ENCODE measurements around the gene STYXL2.

The STYXL2 gene

DNA sequence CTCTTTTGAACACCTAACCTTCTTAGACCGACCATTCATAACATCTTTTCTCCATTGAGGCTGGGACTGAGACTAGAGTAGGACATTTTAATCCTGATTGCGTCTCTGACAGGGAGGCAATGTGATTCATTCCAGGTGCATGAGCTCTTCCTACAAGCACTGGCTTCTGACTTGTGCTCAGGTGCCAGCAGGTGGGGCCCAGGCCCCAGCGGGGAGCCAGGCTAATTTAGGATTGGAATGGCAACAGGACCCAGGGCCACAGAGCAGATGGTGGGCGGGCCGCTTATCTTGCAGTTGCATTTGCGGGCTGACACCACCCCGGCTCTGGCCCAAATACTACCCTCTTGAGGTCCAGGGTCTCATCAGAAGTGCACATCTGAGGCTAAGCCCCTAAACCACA is 7.8 kb upstream of the STYXL2 start:
- Mint-ChIP-seq H3K4me3 (no peak overlapping the region), H3K4me1 (ENCODE audit: low read depth in 2 of 2) (peaks cover 18 to 20% of the 10 kb centered on the region in 2 donors), H3K27me3 (no peaks in the 10 kb centered on the region), H3K9me3 (no peaks in the 10 kb centered on the region), H3K36me3 (ENCODE audit: insufficient read depth) (peaks cover 6% of the 10 kb centered on the region), H3K27ac (no peak overlapping the region)
- no peak for DNase-seq
- no peak for ATAC-seq (replicated peaks)

DNA sequence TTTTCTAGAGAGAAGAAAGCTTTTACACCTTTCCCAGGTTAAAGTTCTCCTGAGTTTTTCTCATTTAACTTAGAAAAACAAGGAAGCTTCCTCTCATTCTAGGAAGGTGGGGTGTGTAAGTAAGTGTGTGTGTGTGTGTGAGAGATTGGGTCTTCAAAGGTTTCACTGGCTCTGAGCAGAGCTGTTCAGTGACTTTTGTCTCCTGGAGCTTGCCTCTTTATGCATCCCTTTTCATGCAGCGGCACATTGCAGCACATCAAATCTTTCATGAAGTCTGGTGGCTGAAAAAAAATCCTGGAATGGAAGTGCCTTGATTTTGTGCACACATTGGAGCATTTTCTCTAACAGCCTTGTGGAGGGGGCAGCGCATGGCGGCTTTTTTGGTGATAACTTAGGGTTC is 7.1 kb upstream of the STYXL2 start:
- DNase-seq = no peak
- no peaks in the 10 kb centered on the region for H3K9me3 Mint-ChIP-seq
- no peak for ATAC-seq (replicated peaks)
- H3K36me3 Mint-ChIP-seq (ENCODE audit: insufficient read depth) = peaks cover 6% of the 10 kb centered on the region
- no peaks in the 10 kb centered on the region for H3K27me3 Mint-ChIP-seq
- H3K27ac Mint-ChIP-seq = peak overlapping the region in 1 of 2 donors; percentile 8
- H3K4me3 Mint-ChIP-seq = no peak overlapping the region
- peaks cover 18 to 20% of the 10 kb centered on the region in 2 donors for H3K4me1 Mint-ChIP-seq (ENCODE audit: low read depth in 2 of 2)

DNA sequence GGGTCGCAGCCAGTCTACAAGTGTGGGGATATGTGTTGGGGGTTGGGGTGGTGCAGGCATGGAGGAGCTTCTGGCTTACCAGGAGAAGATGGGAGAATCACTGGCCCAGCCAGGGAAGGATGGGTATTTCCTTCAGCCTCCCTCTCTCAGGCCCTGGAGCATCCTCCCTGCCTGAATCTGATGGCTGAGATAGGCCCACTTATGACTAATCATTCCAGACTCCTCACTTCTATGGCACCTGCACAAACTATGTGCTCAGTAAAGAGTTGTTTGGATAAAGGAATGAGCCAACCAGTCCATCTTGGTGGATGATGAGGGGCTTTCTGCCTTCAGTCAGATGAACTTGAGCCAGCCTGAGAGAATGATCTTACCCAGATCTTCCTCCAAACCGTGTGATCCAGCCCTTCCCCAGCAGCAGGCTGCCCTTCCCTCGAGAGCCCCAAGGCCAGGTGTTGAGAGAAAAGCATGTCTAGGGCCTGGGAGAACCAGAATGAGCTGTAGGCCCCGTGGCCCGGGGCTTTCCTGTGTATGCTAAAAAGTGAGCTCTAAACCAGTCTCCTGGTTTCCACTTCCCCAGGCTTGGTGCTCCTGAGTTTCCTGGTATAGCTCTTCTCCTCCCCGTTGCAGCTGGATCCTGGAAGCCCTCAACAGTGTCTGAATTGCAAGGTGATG is 5.0 kb upstream of the STYXL2 start:
- Mint-ChIP-seq H3K4me1 (ENCODE audit: low read depth in 2 of 2) (peaks cover 16 to 18% of the 10 kb centered on the region in 2 donors), H3K9me3 (no peaks in the 10 kb centered on the region), H3K27me3 (no peaks in the 10 kb centered on the region), H3K36me3 (ENCODE audit: insufficient read depth) (peaks cover 6% of the 10 kb centered on the region), H3K4me3 (peak overlapping the region; percentile 70 to 80), H3K27ac (peak overlapping the region; percentile 0 to 96)
- ATAC-seq (replicated peaks) (no peak), DNase-seq (no peak)

DNA sequence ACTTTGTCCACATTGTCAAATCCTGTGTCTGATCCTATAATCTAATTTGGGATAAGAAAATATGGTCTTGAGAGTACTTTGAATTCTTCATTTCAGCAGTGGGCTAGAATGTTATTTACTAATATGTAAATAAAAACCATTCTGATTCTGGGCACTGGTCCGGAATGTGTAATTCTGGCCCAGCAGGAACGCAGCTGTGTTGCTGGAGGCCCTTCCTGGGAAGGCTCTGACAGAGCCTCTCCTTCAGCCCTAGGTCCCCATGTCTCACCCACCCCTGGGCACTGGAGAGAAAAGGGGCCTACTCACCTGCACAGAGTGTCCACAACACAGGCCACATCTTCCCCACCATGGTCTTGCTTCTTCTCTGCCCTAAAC is 3.9 kb upstream of the STYXL2 start:
- Mint-ChIP-seq H3K9me3 (no peaks in the 10 kb centered on the region), H3K27me3 (no peaks in the 10 kb centered on the region), H3K4me1 (ENCODE audit: low read depth in 2 of 2) (peaks cover 17 to 18% of the 10 kb centered on the region in 2 donors), H3K36me3 (ENCODE audit: insufficient read depth) (peaks cover 6% of the 10 kb centered on the region), H3K4me3 (peak overlapping the region; percentile 70 to 80), H3K27ac (peak overlapping the region; percentile 96 to 99)
- ATAC-seq (replicated peaks) (no peak), DNase-seq (no peak)

DNA sequence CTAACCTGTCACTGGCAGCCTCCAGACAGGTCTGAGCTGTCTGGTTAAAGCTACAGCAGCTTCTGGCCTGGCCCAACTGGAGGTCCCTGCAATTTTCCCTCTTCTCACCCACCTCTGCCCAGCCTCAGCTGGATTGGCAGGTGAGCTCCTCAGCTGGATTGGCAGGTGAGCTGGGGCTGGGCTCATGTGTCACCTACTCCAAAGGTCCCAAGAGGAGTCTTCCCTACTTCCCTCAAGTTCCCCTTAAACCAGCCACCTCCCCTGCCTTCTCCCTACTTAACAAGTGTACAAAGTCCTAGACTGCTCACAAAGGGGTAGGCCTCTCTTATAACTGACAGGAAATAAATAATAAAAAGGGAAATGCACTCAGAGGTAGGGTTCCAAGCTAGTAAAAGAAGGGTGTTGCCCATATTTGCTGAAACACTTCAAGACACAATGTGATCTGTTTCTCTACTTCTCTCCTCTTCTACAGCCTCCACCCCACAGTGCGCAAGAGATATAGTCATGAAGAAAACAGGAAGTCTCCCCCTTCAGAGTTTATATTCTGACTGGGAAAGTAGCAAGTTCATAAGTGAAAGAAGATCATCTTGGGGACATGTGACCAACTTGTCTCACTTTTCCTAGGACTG is 3.4 kb upstream of the STYXL2 start, which contains the start of gene GPA33:
Gene GPA33 (minus strand): TSS at position 64 of the 629 bp plus-strand sequence. CDS start 90 bp downstream, outside the sequence.
- Mint-ChIP-seq H3K9me3 (no peaks in the 10 kb centered on the region), H3K4me3 (peak within 1 kb of the TSS; percentile 70 to 80), H3K4me1 (ENCODE audit: low read depth in 2 of 2) (peaks cover 18 to 19% of the 10 kb centered on the region in 2 donors), H3K36me3 (ENCODE audit: insufficient read depth) (peaks cover 6% of the 10 kb centered on the region), H3K27me3 (no peaks in the 10 kb centered on the region), H3K27ac (peak within 1 kb of the TSS; percentile 96 to 99)
- ATAC-seq (replicated peaks) (peak; percentile 92), DNase-seq (peak; percentile 12 to 22 (median 16))

DNA sequence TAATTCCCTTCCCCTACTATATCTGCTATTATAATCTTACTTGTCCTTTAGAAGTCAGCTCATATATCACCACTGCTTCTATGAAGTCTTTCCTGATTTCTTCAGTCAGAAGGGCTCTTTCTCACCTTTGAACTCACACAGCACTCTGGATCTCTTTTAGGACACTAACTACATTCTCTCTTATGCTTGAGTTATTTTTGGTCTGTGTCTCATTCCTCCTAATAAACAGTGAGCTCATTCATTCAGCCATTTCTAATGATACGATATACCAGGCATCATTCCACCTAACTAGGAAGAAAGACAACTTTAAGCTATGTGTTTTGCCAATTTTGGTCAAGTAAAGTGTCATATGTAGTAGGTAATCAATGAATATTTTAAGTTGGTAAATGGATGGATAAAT is 1.2 kb upstream of the STYXL2 start:
- Mint-ChIP-seq H3K36me3 (ENCODE audit: insufficient read depth) (peaks cover 6% of the 10 kb centered on the region), H3K4me1 (ENCODE audit: low read depth in 2 of 2) (peaks cover 18% of the 10 kb centered on the region in 2 donors), H3K9me3 (no peaks in the 10 kb centered on the region), H3K27ac (peak overlapping the region in 1 of 2 donors; percentile 3), H3K4me3 (no peak overlapping the region), H3K27me3 (peaks cover 0 to 7% of the 10 kb centered on the region in 2 donors)
- no peak for DNase-seq
- no peak for ATAC-seq (replicated peaks)

DNA sequence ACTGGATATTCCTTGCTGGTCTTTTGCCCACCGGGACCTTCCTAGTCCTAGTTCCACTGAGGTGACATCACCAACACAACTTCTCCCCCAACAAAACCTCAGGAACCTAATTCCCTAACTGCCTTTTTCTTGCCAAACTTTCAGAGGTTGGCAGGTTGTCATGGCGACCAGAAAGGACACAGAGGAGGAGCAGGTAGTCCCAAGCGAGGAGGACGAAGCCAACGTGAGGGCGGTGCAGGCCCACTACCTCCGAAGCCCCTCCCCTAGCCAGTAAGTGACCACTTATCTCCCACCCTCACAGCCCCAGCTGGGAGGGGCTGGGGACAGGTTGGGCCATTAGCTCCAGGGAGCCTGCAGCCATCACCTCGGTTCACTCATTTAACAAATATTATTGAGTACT is 815 bp downstream of the STYXL2 start:
- Mint-ChIP-seq H3K27me3 (peaks cover 8 to 13% of the 10 kb centered on the region in 2 donors), H3K9me3 (no peaks in the 10 kb centered on the region), H3K4me1 (ENCODE audit: low read depth in 2 of 2) (peaks cover 10% of the 10 kb centered on the region in 2 donors), H3K4me3 (no peak overlapping the region), H3K27ac (no peak overlapping the region), H3K36me3 (ENCODE audit: insufficient read depth) (peaks cover 8% of the 10 kb centered on the region)
- DNase-seq (no peak), ATAC-seq (replicated peaks) (no peak)

DNA sequence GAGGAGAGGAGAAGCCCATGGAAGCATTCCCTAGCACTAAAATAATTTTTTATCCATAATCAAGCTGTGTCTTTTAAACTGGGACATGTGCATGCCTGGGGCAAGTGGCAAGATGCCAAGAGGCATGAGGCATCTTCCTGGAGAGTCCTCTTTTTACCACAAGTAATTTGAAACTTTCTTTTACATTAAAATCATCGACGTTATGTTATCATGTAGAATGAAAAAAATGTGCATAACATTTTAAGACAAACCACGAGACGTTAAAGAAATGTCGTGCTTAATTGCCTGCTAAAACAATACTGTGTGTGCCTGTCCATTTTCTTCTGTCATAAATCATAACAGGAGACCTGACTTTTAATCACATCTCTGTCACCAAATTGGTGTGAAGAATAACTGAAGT is 1.5 kb downstream of the STYXL2 start:
- no peaks in the 10 kb centered on the region for H3K9me3 Mint-ChIP-seq
- ATAC-seq (replicated peaks) (no peak), DNase-seq (no peak)
- no peak overlapping the region for H3K27ac Mint-ChIP-seq
- H3K27me3 Mint-ChIP-seq = peaks cover 8 to 13% of the 10 kb centered on the region in 2 donors
- peaks cover 3% of the 10 kb centered on the region for H3K36me3 Mint-ChIP-seq (ENCODE audit: insufficient read depth)
- H3K4me1 Mint-ChIP-seq (ENCODE audit: low read depth in 2 of 2) = peaks cover 5 to 6% of the 10 kb centered on the region in 2 donors
- H3K4me3 Mint-ChIP-seq = no peak overlapping the region

DNA sequence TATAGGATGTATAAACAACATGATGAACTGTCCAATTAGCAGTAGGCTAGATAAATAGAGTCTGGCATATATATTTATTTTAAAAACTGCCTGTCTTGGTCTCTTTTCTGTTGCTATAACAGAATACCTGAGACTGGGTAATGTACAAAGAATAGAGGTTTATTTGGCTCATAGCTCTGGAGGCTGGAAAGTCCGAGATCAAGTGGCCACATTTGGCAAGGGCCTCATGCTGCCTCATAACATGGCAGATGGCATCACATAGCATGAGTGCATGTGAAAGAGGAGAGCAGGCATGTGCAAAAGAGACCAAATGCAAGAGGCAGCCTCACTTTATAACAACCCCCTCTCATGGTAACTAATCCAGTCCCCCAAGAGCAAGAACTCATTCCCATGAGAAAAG is 6.0 kb downstream of the STYXL2 start:
- peaks cover 8 to 13% of the 10 kb centered on the region in 2 donors for H3K27me3 Mint-ChIP-seq
- H3K4me3 Mint-ChIP-seq = no peak overlapping the region
- H3K27ac Mint-ChIP-seq = no peak overlapping the region
- H3K4me1 Mint-ChIP-seq (ENCODE audit: low read depth in 2 of 2) = peaks cover 7 to 11% of the 10 kb centered on the region in 2 donors
- DNase-seq (no peak), ATAC-seq (replicated peaks) (no peak)
- peaks cover 3% of the 10 kb centered on the region for H3K36me3 Mint-ChIP-seq (ENCODE audit: insufficient read depth)
- H3K9me3 Mint-ChIP-seq = no peaks in the 10 kb centered on the region

DNA sequence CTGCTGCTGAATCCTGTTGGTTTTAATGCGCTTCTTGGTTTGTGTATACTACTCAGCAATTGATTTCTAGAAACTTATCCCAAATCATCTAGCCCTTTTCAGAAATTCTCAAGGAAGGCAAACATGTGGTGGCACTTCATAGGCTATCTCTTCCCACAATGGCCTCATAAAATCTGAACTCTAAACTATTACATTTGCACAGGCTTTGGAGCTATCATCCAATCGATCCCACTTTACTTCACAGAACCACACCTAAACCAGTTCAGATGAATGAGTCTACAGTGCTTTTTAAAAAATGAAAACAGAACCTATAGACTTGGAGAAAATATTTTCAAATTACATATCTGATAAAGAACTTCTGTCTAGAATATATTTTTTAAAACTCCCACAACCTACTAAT is 6.9 kb downstream of the STYXL2 start:
- Mint-ChIP-seq H3K27me3 (peaks cover 13 to 15% of the 10 kb centered on the region in 2 donors), H3K36me3 (ENCODE audit: insufficient read depth) (peaks cover 3% of the 10 kb centered on the region), H3K9me3 (no peaks in the 10 kb centered on the region), H3K4me1 (ENCODE audit: low read depth in 2 of 2) (peaks cover 12 to 14% of the 10 kb centered on the region in 2 donors), H3K4me3 (no peak overlapping the region), H3K27ac (no peak overlapping the region)
- ATAC-seq (replicated peaks) (no peak), DNase-seq (no peak)

DNA sequence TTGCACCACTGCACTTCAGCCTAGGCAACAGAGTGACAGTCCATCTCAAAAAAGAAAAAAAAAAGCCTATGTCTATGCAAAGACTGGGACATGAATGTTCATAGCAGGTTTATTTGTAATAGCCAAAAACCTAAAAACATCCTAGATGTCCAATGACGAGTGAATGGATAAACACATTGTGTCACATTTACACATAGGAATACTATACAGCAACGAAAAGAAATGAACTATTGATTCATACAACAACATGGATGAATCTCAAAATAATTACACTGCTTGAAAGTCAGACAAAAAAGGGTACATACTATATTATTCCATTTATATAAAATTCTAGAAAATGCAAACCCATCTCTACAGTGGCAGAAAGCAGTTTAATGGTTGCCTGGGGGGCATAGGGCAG is 7.9 kb downstream of the STYXL2 start:
- Mint-ChIP-seq H3K27ac (no peak overlapping the region), H3K27me3 (peaks cover 13 to 17% of the 10 kb centered on the region in 2 donors), H3K4me3 (no peak overlapping the region), H3K9me3 (no peaks in the 10 kb centered on the region), H3K36me3 (ENCODE audit: insufficient read depth) (peaks cover 3% of the 10 kb centered on the region), H3K4me1 (ENCODE audit: low read depth in 2 of 2) (peaks cover 12 to 14% of the 10 kb centered on the region in 2 donors)
- DNase-seq (no peak), ATAC-seq (replicated peaks) (no peak)

DNA sequence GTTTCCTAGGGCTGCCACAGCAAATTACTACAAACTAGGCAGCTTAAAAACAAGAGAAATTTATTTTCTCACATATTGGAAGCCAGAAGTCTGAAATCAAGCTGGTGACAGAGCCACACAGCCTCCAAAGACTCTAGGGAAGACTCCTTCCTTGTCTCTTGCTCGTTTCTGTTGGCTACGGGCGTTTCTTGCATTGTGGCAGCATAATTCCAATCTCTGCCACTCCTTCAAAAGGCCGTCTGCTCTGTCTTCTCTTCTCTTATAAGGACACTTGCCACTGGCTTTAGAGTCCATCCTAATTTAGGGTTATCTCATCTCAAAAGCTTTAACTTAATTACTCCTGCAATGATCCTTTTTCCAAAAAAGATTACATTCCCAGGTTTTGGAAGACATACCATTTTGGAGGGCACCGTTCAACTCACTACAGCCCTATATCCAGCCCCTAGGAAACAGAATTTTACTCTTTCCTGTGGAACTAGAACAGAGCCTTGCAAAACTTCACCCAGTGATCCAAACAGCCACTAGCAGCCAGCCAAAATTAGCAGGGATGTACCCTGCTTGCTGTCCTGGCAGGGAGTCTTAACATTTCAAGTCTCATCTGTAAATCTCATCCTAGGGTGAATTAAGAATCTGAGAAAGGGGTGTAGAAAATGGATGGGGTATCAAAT is 9.2 kb downstream of the STYXL2 start:
- peaks cover 12 to 14% of the 10 kb centered on the region in 2 donors for H3K4me1 Mint-ChIP-seq (ENCODE audit: low read depth in 2 of 2)
- no peak overlapping the region for H3K27ac Mint-ChIP-seq
- no peak overlapping the region for H3K4me3 Mint-ChIP-seq
- H3K36me3 Mint-ChIP-seq (ENCODE audit: insufficient read depth) = peaks cover 3% of the 10 kb centered on the region
- peaks cover 6 to 17% of the 10 kb centered on the region in 2 donors for H3K27me3 Mint-ChIP-seq
- no peak for ATAC-seq (replicated peaks)
- no peaks in the 10 kb centered on the region for H3K9me3 Mint-ChIP-seq
- DNase-seq = no peak

DNA sequence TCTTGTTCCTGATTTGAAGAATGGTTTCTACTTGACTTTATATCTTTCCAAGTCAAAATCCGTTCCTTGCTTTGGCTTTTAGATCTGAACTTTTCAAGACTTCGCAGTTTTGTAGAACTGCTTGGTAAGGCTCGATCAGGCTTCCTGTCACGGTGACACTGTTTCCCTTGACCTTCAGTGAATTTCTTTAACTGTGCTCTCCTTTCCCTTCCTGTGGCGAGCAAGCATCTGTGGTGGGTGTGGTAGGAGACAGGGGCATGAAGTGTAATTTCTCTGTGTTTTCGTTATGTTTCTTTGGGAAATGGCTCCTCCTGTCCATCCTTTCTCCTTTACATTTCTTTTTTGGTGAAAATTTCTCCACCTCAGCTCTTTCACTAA is 10.4 kb downstream of the STYXL2 start:
- Mint-ChIP-seq H3K4me1 (ENCODE audit: low read depth in 2 of 2) (peaks cover 19 to 24% of the 10 kb centered on the region in 2 donors), H3K27me3 (peaks cover 0 to 10% of the 10 kb centered on the region in 2 donors), H3K36me3 (ENCODE audit: insufficient read depth) (peaks cover 3% of the 10 kb centered on the region), H3K27ac (peak overlapping the region in 1 of 2 donors; percentile 82), H3K9me3 (no peaks in the 10 kb centered on the region), H3K4me3 (no peak overlapping the region)
- ATAC-seq (replicated peaks) = no peak
- DNase-seq = no peak

Data from effector memory CD8-positive, alpha-beta T cell (primary cell).